WERI-Rb-1 (cell line): ENCODE data around the gene MMP1.

Source experiments
- DNase-seq: peaks from one replicate; pipeline ENCODE4 v3.0.0-alpha.2; 2020
- H3K27ac ChIP-seq: fragments of 250-450 bp; sonication (Bioruptor Pico); 2 replicates; pipeline ENCODE4 v1.5.1; 2020; ENCODE audit warnings: mild to moderate bottlenecking, moderate library complexity
- H3K27me3 ChIP-seq: fragments of 250-450 bp; sonication (Bioruptor Pico); 2 replicates; pipeline ENCODE4 v1.5.1; 2021; ENCODE audit warnings: mild to moderate bottlenecking, low read depth, moderate library complexity; ENCODE audit not compliant: insufficient read depth, severe bottlenecking
- H3K36me3 ChIP-seq: fragments of 250-450 bp; sonication (Bioruptor Pico); 2 replicates; pipeline ENCODE4 v1.5.1; 2020; ENCODE audit warnings: mild to moderate bottlenecking, moderate library complexity
- H3K4me3 ChIP-seq: 2 replicates; pipeline ENCODE4 v1.5.1; 2011; ENCODE audit warnings: low read depth, mild to moderate bottlenecking, control low read depth, low read length
- H3K9me3 ChIP-seq: fragments of 250-450 bp; sonication (Bioruptor Pico); 2 replicates; pipeline ENCODE4 v1.5.1; 2021; ENCODE audit warnings: mild to moderate bottlenecking, moderate library complexity; ENCODE audit not compliant: severe bottlenecking
- CTCF ChIP-seq: IDR thresholded peaks from 2 replicates; pipeline ENCODE4 v1.5.1; 2011; ENCODE audit warnings: low read depth, mild to moderate bottlenecking, control low read depth, inconsistent platforms, low read length

MMP1 gene

DNA sequence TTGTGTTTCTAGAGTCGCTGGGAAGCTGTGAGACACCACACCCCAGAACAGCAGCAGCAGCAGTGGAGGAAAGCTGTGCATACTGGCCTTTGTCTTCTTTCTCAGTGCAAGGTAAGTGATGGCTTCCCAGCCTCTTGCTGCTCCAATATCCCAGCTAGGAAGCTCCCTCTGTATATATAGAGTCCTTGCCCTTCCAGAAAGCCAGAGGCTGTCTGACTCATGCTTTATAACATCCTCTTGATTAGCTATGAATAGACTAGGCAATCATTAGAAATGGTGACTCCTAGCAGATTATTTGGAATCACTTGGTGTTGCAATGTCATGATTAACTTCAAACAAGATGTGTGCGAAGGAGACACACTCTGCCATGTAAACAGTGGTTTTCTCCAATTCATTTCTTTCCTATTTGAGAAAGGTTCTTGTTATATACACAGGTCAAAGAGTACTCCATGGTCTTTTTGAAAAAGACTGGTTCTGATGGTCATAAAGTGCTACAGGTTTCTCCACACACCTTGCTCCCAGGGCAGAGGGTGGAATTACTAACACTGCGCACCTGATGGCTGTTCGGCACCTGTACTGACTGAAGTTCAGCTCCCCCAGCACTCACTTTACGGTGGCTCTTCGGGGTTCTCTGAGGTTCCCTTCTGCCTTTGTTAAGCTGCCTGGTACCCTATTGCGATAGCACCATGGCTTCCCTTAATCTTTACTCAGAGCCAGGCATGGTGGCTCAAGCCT, at the start of gene MMP1:
TSS of gene MMP1 (minus strand) at position 149 of the 735 bp plus-strand sequence. CDS start at position 81, 68 bp downstream.
- no peaks in the 10 kb centered on the region for H3K27me3 ChIP-seq
- H3K4me3 ChIP-seq, result no peak within 1 kb of the TSS
- H3K27ac ChIP-seq, result no peak within 1 kb of the TSS
- TF ChIP-seq CTCF, result no peak
- no peak for DNase-seq
- no peaks in the 10 kb centered on the region for H3K36me3 ChIP-seq
- no peaks in the 10 kb centered on the region for H3K9me3 ChIP-seq

DNA sequence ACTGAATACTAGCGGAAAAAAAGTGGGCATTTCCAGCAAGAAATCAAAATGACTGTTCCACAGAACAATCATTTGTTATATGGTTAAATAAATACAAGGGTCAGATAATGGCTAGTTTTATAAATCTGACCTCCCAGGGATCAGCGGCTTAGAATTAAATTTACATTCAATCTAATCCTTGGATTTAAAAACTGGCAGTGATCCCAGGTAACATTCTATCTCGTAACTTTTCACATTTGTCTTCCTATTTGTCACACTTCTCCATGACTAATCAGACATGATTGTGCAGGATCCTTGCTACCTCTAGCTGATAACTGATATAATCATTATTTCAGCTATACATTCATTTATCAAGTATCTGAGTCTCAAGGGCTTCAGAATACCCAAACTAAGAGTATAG, 48.3 kb upstream of the MMP1 start:
- Histone ChIP-seq H3K36me3 (no peaks in the 10 kb centered on the region), H3K9me3 (no peaks in the 10 kb centered on the region), H3K27me3 (no peaks in the 10 kb centered on the region), H3K4me3 (no peak overlapping the region), H3K27ac (no peak overlapping the region)
- no peak for TF ChIP-seq CTCF
- no peak for DNase-seq

- H3K36me3 ChIP-seq, result no peaks in the 10 kb centered on the region
- no peak within 1 kb of the TSS for H3K4me3 ChIP-seq
- TF ChIP-seq CTCF, result no peak
- no peaks in the 10 kb centered on the region for H3K27me3 ChIP-seq
- no peaks in the 10 kb centered on the region for H3K9me3 ChIP-seq
- H3K27ac ChIP-seq, result no peak within 1 kb of the TSS
- no peak for DNase-seq
These were observed 45.5 kb upstream of the MMP1 start, which contains the start of gene MMP3 for GRCh38 chr11:102843489-102843888. Gene MMP3, minus strand, starts transcription at chr11:102843609. Its CDS starts 63 bp downstream, at chr11:102843546.

DNA sequence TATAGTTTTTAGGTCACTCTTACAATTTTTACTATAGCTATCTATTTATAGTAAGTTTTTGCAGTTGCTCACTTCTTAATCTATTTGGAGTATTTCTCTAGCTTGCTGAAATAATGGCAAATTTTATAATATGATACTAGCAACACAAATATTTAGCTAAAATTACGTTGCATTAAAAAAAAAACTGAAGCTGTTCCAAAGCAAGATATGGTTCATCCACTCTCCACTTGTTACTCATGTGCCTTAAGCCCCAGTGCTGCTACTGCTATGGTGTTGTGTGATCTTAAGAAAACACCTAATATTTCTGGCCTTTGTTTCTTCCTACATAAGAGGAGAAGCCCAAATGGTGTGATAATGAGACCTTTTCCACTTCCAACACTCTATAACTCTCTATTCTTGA, 45.0 kb upstream of the MMP1 start:
- Histone ChIP-seq H3K36me3 (no peaks in the 10 kb centered on the region), H3K27me3 (no peaks in the 10 kb centered on the region), H3K9me3 (no peaks in the 10 kb centered on the region), H3K27ac (no peak overlapping the region), H3K4me3 (no peak overlapping the region)
- no peak for DNase-seq
- TF ChIP-seq CTCF, result no peak

DNA sequence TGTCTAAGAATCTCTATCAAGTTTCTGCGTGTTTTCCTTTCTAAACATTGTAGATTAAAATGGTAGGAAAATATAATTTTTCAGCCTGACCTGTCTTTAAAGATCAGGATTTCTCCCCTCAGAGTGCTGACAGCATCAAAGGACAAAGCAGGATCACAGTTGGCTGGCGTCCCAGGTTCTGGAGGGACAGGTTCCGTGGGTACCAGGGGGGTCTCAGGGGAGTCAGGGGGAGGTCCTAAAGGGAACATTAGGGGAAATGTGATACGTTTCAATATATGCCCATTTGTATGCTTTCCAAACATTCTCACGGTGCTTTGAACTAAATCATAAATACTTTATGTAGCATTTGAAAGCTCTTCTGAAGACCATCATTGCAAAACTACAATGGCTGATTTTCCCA, 42.1 kb upstream of the MMP1 start:
- H3K27me3 ChIP-seq, result no peaks in the 10 kb centered on the region
- TF ChIP-seq CTCF, result no peak
- H3K27ac ChIP-seq, result no peak overlapping the region
- DNase-seq, result no peak
- no peak overlapping the region for H3K4me3 ChIP-seq
- H3K36me3 ChIP-seq, result no peaks in the 10 kb centered on the region
- H3K9me3 ChIP-seq, result no peaks in the 10 kb centered on the region

GRCh38 chr11:102837646-102838045, 39.7 kb upstream of the MMP1 start:
- TF ChIP-seq CTCF, result no peak
- no peak overlapping the region for H3K27ac ChIP-seq
- no peaks in the 10 kb centered on the region for H3K27me3 ChIP-seq
- H3K9me3 ChIP-seq, result no peaks in the 10 kb centered on the region
- H3K36me3 ChIP-seq, result no peaks in the 10 kb centered on the region
- DNase-seq, result no peak
- H3K4me3 ChIP-seq, result no peak overlapping the region
